NCI-H345 treated with DMSO at 0.1 percent for 48 hours (cell line): ENCODE measurements around the gene EEFSEC.

Experiments
- DNase-seq: peaks from one replicate; lab custom pipeline; 2025; ENCODE audit not compliant: unreplicated experiment; lab: John Stamatoyannopoulos, UW

The EEFSEC gene

GRCh38 chr3:128347282-128347681, 194.0 kb downstream of the EEFSEC start:
- no peak for DNase-seq

DNA sequence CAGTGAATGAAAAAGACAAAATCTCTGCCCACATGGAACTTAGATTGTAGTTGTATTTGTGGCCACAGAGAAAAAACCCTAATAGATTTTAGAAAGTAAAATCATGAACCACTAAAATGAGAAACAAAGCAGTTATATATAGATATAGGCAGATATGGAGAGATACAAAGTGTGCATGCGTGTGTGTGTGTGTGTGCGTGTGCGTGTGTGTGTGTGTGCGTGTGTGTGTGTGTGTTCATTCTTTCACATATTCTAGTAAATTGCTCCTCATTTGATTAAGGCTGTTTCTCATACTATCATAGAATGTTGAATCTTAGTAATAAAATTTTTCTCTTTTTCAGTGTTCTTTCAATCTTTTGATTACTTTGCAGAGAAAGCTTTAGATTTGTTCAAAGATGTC, 194.8 kb downstream of the EEFSEC start:
- no peak for DNase-seq

- DNase-seq, result no peak
Observed at GRCh38 chr3:128348805-128349531, 195.7 kb downstream of the EEFSEC start.

GRCh38 chr3:128349963-128350599, 196.8 kb downstream of the EEFSEC start:
- DNase-seq, result no peak

DNA sequence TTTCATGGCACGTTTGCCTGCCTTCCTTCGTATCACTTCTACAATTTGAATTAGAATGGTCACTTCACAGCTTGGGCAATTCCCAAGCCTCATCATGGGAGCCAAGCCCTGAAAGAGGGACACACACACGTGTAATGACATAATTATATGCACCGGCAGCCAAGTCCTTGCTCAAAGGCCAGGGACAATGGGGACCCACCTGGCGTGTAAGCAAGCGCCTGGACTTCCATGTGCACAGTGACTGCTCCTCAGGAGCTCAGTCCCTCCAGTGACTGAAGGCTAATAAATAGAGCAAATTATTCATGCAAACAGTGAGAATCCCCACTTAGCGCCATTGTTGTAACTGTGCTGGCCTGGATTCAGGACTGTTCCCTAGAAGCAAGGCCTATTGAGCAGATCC, 198.3 kb downstream of the EEFSEC start:
- no peak for DNase-seq

GRCh38 chr3:128352326-128352725, 199.0 kb downstream of the EEFSEC start:
- no peak for DNase-seq

DNA sequence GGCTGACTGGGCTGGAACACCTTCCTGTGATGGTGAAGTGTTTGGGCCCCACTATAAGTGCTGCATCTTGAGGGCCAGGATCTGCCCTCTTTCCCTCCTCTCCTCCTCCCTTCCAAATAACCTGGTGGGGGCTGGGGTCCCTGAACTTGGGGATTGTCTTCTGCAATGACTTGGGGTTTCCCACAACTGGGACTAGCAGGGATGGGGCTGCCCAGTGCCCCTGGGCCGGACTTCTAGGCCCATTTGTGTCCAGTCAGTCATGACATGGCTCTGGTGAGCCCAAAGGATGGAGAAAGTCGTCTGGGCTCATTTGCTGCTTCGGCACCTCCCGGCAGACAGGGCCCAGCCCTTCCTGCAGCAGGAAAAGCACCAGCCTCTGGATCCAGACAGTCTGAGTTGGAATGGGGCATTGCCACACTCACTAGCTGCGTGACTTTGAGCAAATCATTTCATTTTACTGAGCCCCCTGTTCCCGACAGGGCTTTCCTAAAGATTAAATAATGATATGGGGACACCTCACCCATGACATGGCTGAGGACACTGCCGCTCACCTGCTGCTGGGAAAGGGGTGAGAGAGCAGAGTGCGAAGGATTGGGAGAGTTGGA, 200.2 kb downstream of the EEFSEC start:
- DNase-seq, result no peak

DNA sequence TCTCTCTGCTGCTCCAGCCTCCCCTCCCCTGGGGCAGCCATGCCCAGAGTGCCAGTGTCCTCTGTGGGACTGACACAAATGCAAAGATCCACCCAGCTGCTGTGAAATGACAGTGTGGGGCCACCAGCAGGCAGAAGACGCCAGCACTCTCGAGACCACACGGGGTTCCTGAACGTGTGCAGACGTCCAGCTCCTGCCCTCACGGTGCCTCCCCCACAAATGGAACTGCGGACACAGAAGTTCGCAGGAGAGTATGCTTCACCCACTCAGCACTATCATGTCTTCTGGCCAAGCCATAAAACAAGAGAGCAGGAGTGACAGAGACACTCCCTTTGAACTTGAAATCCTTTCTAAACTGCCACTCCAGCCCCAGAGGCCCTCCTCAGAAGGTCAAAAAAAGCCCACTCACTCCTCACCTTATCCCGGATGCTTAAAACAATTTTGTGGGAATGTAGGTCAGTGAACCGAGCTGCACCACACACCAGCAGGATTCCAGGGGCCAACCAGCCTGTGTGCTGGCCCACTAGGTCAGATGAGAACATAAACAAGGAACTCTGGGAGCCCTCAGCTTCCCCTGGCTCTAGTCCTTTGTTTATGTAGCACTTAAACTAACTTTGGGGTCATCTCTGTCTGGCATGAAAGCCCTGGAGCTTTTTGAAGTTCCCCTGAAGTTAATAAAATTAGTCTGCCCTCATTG, 200.9 kb downstream of the EEFSEC start:
- DNase-seq, result no peak

- DNase-seq, result no peak
Observed at GRCh38 chr3:128354788-128355542, 201.7 kb downstream of the EEFSEC start.

GRCh38 chr3:128355543-128355919, 202.2 kb downstream of the EEFSEC start:
- no peak for DNase-seq

DNA sequence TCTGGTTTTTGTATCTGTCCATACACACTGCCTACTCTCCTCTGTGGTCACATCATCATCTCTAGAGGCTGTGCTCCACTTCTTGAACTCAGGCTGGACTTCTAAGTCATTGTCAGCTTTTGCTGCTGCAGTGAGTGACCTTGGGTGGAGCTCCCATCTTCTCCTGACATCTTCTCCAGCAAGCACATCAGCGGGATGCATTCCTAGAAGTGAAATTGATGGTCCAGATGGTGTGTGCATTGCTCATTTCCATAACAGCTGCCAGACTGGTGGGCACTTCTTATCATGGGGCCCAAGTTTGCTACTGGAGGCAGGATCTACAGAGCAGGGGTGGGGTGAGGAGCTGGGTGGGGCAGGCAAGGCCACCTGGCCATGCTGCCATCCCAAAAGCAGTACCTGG, 203.5 kb downstream of the EEFSEC start:
- DNase-seq, result no peak

- DNase-seq, result no peak
Observed at GRCh38 chr3:128357538-128357937, 204.3 kb downstream of the EEFSEC start.

DNA sequence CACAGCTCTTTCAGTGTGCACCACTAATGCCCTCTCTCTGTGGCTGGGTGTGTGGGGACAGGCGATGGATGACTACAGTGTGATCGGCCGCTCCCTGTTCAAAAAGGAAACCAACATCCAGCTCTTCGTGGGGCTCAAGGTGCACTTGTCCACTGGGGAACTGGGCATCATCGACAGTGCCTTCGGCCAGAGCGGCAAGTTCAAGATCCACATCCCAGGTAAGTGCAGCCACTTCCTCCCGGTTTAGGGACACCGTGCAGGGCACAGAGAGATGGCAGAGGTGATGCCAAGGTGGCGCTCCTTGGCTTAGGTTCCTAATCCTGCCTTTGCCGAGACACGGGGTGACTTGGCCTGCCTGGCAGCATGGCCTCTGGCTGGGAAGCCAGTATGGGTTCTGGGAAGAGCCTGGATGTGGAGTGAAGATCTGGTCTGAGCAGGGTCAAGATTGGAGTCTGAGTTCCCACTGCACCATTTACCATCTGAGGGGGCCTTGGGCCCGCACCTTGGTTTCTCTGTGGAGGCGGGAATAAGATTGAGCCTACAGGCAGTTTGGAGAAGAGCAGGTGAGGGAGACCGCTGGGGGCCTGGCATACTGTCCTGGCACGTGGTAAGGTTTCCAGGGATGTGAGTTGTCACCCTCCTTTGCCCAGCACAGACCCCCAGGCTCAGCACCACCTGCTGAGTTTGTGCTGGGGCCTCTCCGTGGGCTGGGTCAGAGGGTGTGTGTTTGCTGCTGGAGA, 205.0 kb downstream of the EEFSEC start:
- DNase-seq, result no peak

DNA sequence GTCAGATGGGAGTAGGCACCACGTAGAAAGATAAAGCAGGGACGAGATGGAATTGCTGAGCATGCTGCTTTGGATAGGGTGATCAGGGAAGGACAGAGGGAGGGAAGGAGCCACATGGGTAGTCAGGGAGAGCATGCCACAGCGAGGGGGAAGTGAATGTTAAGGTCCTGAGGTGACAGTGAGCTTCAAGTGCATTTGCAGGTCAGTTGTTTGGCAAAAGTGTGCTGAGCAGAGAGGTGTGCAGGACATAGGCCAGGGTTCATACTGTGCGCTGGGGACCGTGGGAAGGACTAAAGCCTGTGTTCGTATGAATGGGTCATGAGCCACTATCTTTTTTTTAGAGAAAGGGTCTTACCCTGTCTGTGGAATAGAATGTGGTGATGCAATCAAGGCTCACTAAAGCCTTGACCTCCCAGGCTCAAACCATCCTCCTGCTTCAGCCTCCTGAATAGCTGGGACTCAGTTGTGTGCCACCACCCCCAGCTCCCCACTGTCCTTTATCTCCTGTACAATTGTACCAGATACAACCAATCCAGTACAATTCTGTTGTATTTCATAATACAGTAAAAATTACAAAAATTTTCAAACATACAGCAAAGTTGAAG, 205.9 kb downstream of the EEFSEC start:
- DNase-seq, result no peak

DNA sequence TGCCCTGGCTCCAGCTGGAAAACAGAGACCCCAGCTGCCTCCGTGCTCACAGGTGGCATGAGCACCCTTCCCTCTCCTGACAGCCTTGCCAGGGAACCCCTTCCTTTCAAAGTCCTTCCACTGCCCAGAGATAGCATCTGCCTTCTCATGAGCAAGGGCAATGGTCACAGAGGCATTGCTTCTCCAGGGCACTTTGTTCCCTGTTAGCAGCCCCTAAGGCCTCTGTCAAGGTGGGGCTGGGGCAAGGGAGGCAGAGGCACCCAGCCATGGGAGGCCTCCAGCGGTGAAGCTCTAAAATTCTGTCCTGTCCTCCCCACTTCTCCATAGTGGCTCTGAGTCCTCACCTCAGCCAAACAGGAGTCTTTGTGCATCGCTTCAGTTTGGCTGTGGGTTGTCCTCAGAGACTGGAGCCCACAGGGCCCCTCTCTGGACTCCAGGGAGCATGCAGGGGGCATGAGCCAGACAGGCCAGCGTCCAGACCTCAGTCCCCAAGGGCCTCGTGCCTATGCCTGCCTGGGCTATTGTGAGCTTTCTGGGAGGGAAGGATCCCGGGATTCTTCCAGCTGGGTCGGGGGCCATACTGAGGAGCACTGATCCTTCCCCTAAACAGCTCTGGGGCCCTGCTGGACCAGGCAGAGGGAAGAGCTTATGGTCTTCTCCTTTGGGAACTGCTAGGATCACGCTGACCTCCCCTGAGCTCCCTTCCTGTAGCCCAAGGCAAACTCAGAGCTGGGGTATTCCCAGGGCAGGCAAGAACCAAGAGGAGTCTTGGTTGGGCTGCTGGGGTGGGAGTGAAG, 206.8 kb downstream of the EEFSEC start:
- no peak for DNase-seq

GRCh38 chr3:128360705-128361271, 207.5 kb downstream of the EEFSEC start:
- no peak for DNase-seq

GRCh38 chr3:128362026-128362965, 209.0 kb downstream of the EEFSEC start:
- no peak for DNase-seq

DNA sequence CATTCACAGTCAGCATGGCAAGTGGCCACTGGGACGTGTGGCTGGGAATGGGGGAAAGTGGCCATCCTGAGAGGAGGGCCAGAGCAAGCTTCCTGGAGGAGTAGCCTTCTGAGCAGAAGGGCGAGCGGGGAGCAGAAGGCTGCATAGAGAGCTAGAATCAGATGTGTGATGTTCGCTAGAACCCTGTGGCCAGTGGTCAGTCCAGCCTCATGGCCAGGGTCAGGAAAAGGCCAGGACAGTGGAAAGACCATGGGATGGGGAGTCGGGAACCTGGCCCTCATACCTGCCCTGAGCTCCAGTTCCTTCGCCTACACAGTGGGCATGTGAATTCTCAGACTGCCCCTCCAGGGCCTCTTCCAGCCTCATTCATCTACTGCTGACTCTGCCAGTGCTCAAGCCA, 211.0 kb downstream of the EEFSEC start:
- DNase-seq, result no peak
